Heart left ventricle (tissue), 16 donors: ENCODE data around the gene C20orf202. TPM values are rescaled to one million over a fixed set of nuclear protein-coding genes. Genes with fewer than 3 reads are reported as not detected.
A peak's percentile ranks its signal among the peaks of the same experiment; 100 is the strongest.
"Not testable (repeated sequence)": the region's sequence is repeated elsewhere in the genome, so short reads cannot be mapped to it uniquely, and the experiment has no call there.

ENCODE experiments used
- ATAC-seq, 4 donors: fragments of 200-7000 bp; cut with Tn5 transposase; one replicate each; pipeline ENCODE4 v1.9.1; 2020 to 2022; ENCODE audit warnings: moderate library complexity in 4 of 4, mild to moderate bottlenecking in 3 of 4, moderate number of reproducible peaks in 1 of 4
- DNase-seq, 5 donors: peaks; one replicate each; pipeline ENCODE4 v3.0.0-alpha.2; 2020
- H3K27ac ChIP-seq, 12 donors: fragments of 200-600 bp; sonication (generic) in 4 of 12; one replicate each; pipeline versions ENCODE4 v1.5.0 to v1.8.0; 2016 to 2022; ENCODE audit warnings: mild to moderate bottlenecking in 2 of 12
- H3K27me3 ChIP-seq, 9 donors: fragments of 200-600 bp; sonication (generic) in 2 of 9; one replicate each; pipeline versions ENCODE4 v1.5.1 to v1.8.0; 2016 to 2022; ENCODE audit warnings: mild to moderate bottlenecking in 3 of 9
- H3K36me3 ChIP-seq, 9 donors: fragments of 200-600 bp; sonication (generic) in 2 of 9; one replicate each; pipeline versions ENCODE4 v1.5.0 to v1.8.0; 2018 to 2022; ENCODE audit warnings: mild to moderate bottlenecking in 2 of 9
- H3K4me1 ChIP-seq, 12 donors: fragments of 200-600 bp; sonication (generic) in 4 of 12; one replicate each; pipeline versions ENCODE4 v1.5.0 to v1.8.0; 2016 to 2022; ENCODE audit warnings: mild to moderate bottlenecking in 3 of 12
- H3K4me3 ChIP-seq, 12 donors: fragments of 200-600 bp; sonication (generic) in 4 of 12; one replicate each; pipeline versions ENCODE4 v1.5.0 to v1.8.0; 2017 to 2022; ENCODE audit warnings: mild to moderate bottlenecking in 9 of 12, moderate library complexity in 4 of 12
- H3K9me3 ChIP-seq, 12 donors: fragments of 200-600 bp; sonication (generic) in 4 of 12; one replicate each; pipeline versions ENCODE4 v1.5.0 to v1.8.0; 2016 to 2022; ENCODE audit warnings: mild to moderate bottlenecking in 1 of 12
- CTCF ChIP-seq, 12 donors: fragments of 200-600 bp; sonication (generic) in 4 of 12; IDR thresholded peaks; one replicate each; pipeline versions ENCODE4 v1.5.0 to v1.8.0; 2018 to 2022; ENCODE audit warnings: antibody characterized with exemption in 12 of 12, mild to moderate bottlenecking in 5 of 12
- POLR2A ChIP-seq, 2 donors: fragments of 450-650 bp; IDR thresholded peaks; one replicate each; pipeline ENCODE4 v1.6.1; 2017; ENCODE audit warnings: antibody characterized with exemption in 2 of 2, mild to moderate bottlenecking in 2 of 2, moderate library complexity in 2 of 2
- WGBS, 4 donors: extraction: QIAGEN DNeasy Blood & Tissue Kit in 2 of 4; methylation state at CpG; one replicate each; pipeline versions ENCODE4 v1.1.5 to v1.1.7; 2013 to 2018; 5-methylcytosine and 5-hydroxymethylcytosine counted together
- intact Hi-C, 10 donors: fragments of 100-400 bp; cut with DNase I; formaldehyde crosslinking; loops; one replicate each; pipeline versions ENCODE4 v1.11.1 to v1.14.2; 2022
- polyA plus RNA-seq, 2 donors: library from polyadenylated mRNA; stranded (reverse); fragments of 200-250 nt; gene quantifications; one replicate each; pipeline ENCODE4 v1.2.3, GENCODE V29; 2013
- total RNA-seq, 9 donors: library from RNA; depleted of rRNA in 2 of 9; stranded (reverse); fragments of >200 nt in 2 of 9; fragmentation: NEBNext Ultra II Directional in 3 of 9; extraction: Animal tissue kit (Norgen Biotek cat#: 25700) in 3 of 9; gene quantifications; one replicate each; pipeline versions ENCODE4 v1.1.0 to v1.2.4, GENCODE V29; 2016 to 2023
- donor health status: ischemic (EF 13 %, LVEDD 7.1; RV severe dilation, severe dysfunction).
- donor health status: healthy with polysubstance abuse.
- donor health status: DM: no; HTN: yes; CAD: no.
- donor health status: DM: no; HTN: no; CAD: no.
- donor health status: ischemic (EF 25% LVEDD 6.9; RV normal size, moderate dysfunction).
- donor health status: ischemic (EF 25% LVEDD 5.7; RV mildly dilated, moderate dysfunction).
- donor health status: healthy.
- donor health status: DM: yes; HTN: yes; CAD: no.
- donor health status: ischemic (EF 35%, LVEDD 5.7; RV mildly dilated, moderate dysfunction).
- donor health status: nonischemic (EF 11% LVEDD 7.7; RV severe dilation, severe dysfunction).
- donor health status: DM: yes; HTN: yes; CAD: no.
- donor health status: PGD.
- donor health status: ischemic (EF 29% LVEDD 5.4; RV normal size, mild dysfunction).
- donor health status: nonischemic (EF 23%, LVEDD 6.1; RV moderate dilation, normal function).

The C20orf202 gene
- total and polyA plus RNA-seq, 11 donors, result 0.21 to 0.47 (median 0.32) TPM; not detected in 1

GRCh38 chr20:1212607-1213396 is 9.5 kb downstream of the C20orf202 start:
- peak; percentile 55 to 75 (median 65) for DNase-seq
- H3K27me3 ChIP-seq, result peaks cover 0 to 12% (median 0%) of the 10 kb centered on the region in 9 donors
- peaks cover 0 to 7% (median 0%) of the 10 kb centered on the region in 12 donors for H3K4me1 ChIP-seq
- peak in 3 of 4 donors; percentile 88 to 92 (median 91) for ATAC-seq
- intact Hi-C loops, result loop anchor here in 8 of 10 donors (2.0 to 10.0 kb wide), 10 partner anchors 36 to 398 kb away; partner anchors contain the start of gene PSMF1 (in 1 of the 8)
- H3K4me3 ChIP-seq, result no peak overlapping the region
- no peaks in the 10 kb centered on the region for H3K36me3 ChIP-seq
- 12 to 14% (median 13%) methylated on average over 21 of the region's 21 CpGs for WGBS, 4 donors
- TF ChIP-seq CTCF (IDR thresholded peaks at IDR 0.05) (peak; percentile 67 to 87 (median 80)), POLR2A (IDR thresholded peaks at IDR 0.05) (no peak)
- no peak overlapping the region for H3K27ac ChIP-seq
- no peaks in the 10 kb centered on the region for H3K9me3 ChIP-seq

- WGBS, 4 donors, result 80 to 86% (median 82%) methylated on average over 4 of the region's 4 CpGs
- Histone ChIP-seq H3K27me3 (peaks cover 0 to 12% (median 0%) of the 10 kb centered on the region in 9 donors), H3K4me3 (no peak overlapping the region), H3K4me1 (peaks cover 0 to 7% (median 0%) of the 10 kb centered on the region in 12 donors), H3K9me3 (no peaks in the 10 kb centered on the region), H3K36me3 (no peaks in the 10 kb centered on the region), H3K27ac (no peak overlapping the region)
- intact Hi-C loops, result loop anchor here in 8 of 10 donors (5.0 to 10.0 kb wide), 8 partner anchors 38 to 400 kb away; partner anchors contain the start of gene PSMF1 (in 1 of the 8)
- TF ChIP-seq POLR2A (IDR thresholded peaks at IDR 0.05) (no peak), CTCF (IDR thresholded peaks at IDR 0.05) (no peak)
- DNase-seq, result no peak
- ATAC-seq, result no peak
These were observed 11.6 kb downstream of the C20orf202 start for GRCh38 chr20:1214838-1215261.

GRCh38 chr20:1215386-1216170 is 12.3 kb downstream of the C20orf202 start:
- H3K27ac ChIP-seq, result no peak overlapping the region
- 76 to 82% (median 78%) methylated on average over 11 of the region's 11 CpGs for WGBS, 4 donors
- no peak overlapping the region for H3K4me3 ChIP-seq
- intact Hi-C loops, result loop anchor here in 4 of 10 donors (10.0 kb wide), 4 partner anchors 101 to 401 kb away; partner anchors contain the start of gene PSMF1 (in 1 of the 4)
- DNase-seq (no peak), ATAC-seq (no peak)
- no peaks in the 10 kb centered on the region for H3K36me3 ChIP-seq
- peaks cover 0 to 12% (median 0%) of the 10 kb centered on the region in 9 donors for H3K27me3 ChIP-seq
- TF ChIP-seq CTCF (IDR thresholded peaks at IDR 0.05), result no peak
- no peak for TF ChIP-seq POLR2A (IDR thresholded peaks at IDR 0.05)
- no peaks in the 10 kb centered on the region for H3K9me3 ChIP-seq
- H3K4me1 ChIP-seq, result peaks cover 0 to 7% (median 0%) of the 10 kb centered on the region in 12 donors

GRCh38 chr20:1216527-1217427 is 13.5 kb downstream of the C20orf202 start:
- DNase-seq, H3K4me1 ChIP-seq, H3K27ac ChIP-seq, ATAC-seq, H3K36me3 ChIP-seq, H3K9me3 ChIP-seq, H3K4me3 ChIP-seq: not testable (repeated sequence)
- peaks cover 0 to 12% (median 0%) of the 10 kb centered on the region in 9 donors for H3K27me3 ChIP-seq
- 80 to 86% (median 82%) methylated on average over 19 of the region's 19 CpGs for WGBS, 4 donors
- intact Hi-C loops, result loop anchor here in 4 of 10 donors (10.0 kb wide), 4 partner anchors 102 to 402 kb away; partner anchors contain the start of gene PSMF1 (in 1 of the 4)

- not testable (repeated sequence) for H3K27ac ChIP-seq, DNase-seq, H3K36me3 ChIP-seq, H3K4me3 ChIP-seq, ATAC-seq
- intact Hi-C loops, result loop anchor here in 1 of 10 donors (10.0 kb wide), 1 partner anchor 62 kb away; no protein-coding TSS in a partner anchor
- Histone ChIP-seq H3K4me1 (peaks cover 0 to 20% (median 11%) of the 10 kb centered on the region in 12 donors), H3K27me3 (peaks cover 0 to 16% (median 2%) of the 10 kb centered on the region in 9 donors), H3K9me3 (peaks cover 0 to 11% (median 0%) of the 10 kb centered on the region in 12 donors)
- WGBS, 4 donors, result 91 to 95% (median 93%) methylated on average over 4 of the region's 4 CpGs
These were observed 19.5 kb downstream of the C20orf202 start for GRCh38 chr20:1222750-1223149.
